ENCODE results near the gene LBHD2.
A peak's percentile ranks its signal among the peaks of the same experiment; 100 is the strongest.

The LBHD2 gene

GRCh38 chr14:103135333-103136260, 51.6 kb downstream of the LBHD2 start:
- no peaks in the 10 kb centered on the region for H3K79me2 ChIP-seq (ENCODE audit: control insufficient read depth, insufficient read depth, low read length)
- no peak overlapping the region for H3K9ac ChIP-seq (ENCODE audit: low read length)
- H3K27me3 ChIP-seq (ENCODE audit: insufficient read depth, low read length, poor library complexity), result no peaks in the 10 kb centered on the region
- H3K4me1 ChIP-seq (ENCODE audit: control insufficient read depth, low read depth, low read length), result no peaks in the 10 kb centered on the region
- H3K4ac ChIP-seq (ENCODE audit: low read depth, low read length), result no peak overlapping the region
- no peak overlapping the region for H3K4me3 ChIP-seq (ENCODE audit: low read length)
- H4K8ac ChIP-seq (ENCODE audit: low read depth, low read length), result no peak overlapping the region
- no peak overlapping the region for H3K56ac ChIP-seq (ENCODE audit: low read length)
- no peak overlapping the region for H2BK15ac ChIP-seq (replicated peaks; ENCODE audit: low read depth)
- no peak for DNase-seq
- H3K27ac ChIP-seq (ENCODE audit: low read depth, low read length), result no peak overlapping the region
- H2BK120ac ChIP-seq (ENCODE audit: low read depth, low read length), result no peak overlapping the region
- peaks cover 8% of the 10 kb centered on the region for H3K36me3 ChIP-seq (ENCODE audit: control insufficient read depth, insufficient read depth, low read length)
- no peak overlapping the region for H3K23ac ChIP-seq (ENCODE audit: low read length)
- WGBS (ENCODE audit: extremely low coverage, insufficient coverage, low lambda C conversion rate), result no CpG with 5 or more reads among the region's 26 CpGs
- no peaks in the 10 kb centered on the region for H3K79me1 ChIP-seq (ENCODE audit: low read length)
- no peak overlapping the region for H3K18ac ChIP-seq (ENCODE audit: low read length)
- H3K4me2 ChIP-seq (ENCODE audit: low read length), result no peak overlapping the region
- no peak overlapping the region for H2BK5ac ChIP-seq (ENCODE audit: low read length)
- H2AK5ac ChIP-seq (ENCODE audit: low read length), result no peak overlapping the region
- H4K5ac ChIP-seq (ENCODE audit: low read length), result no peak overlapping the region

GRCh38 chr14:103136388-103137271, 52.6 kb downstream of the LBHD2 start:
- peak; percentile 84 for DNase-seq
- Histone ChIP-seq H2AK5ac (ENCODE audit: low read length) (no peak overlapping the region), H2BK120ac (ENCODE audit: low read depth, low read length) (no peak overlapping the region)

DNA sequence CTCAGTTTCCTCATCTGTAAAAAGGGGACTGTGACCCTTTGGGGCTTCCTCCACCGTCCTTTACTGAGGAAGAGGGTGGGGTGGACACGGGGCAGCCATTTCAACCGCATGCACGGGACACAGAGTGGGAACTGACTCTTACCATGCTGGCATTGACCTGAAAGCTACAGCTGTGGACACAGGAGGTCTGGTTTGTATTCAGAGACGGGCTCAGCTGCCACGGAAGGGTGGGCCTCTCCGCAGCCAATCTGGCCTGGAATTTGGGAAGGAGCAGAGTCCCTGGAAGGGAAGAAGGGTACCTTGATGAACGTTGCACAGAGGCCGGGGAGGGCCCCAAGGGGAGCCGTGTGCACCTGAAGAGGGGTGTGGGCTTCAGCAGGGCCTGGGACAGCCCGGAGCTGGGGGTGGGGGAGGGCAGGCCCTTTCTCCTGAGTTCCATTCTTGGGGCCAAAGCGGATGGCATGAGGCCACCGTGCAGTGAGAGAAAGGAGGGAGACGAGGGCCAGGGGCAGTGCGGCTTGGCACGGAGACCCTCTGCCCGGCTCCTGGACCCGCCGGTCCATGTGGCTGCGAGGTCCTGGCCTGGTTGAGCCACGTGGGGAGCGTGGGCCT, 53.8 kb downstream of the LBHD2 start:
- H3K4me2 ChIP-seq (ENCODE audit: low read length), result no peak overlapping the region
- no peaks in the 10 kb centered on the region for H3K79me2 ChIP-seq (ENCODE audit: control insufficient read depth, insufficient read depth, low read length)
- peak overlapping the region; percentile 95 for H3K56ac ChIP-seq (ENCODE audit: low read length)
- H2AK5ac ChIP-seq (ENCODE audit: low read length), result no peak overlapping the region
- H3K36me3 ChIP-seq (ENCODE audit: control insufficient read depth, insufficient read depth, low read length), result peaks cover 6% of the 10 kb centered on the region
- H3K9ac ChIP-seq (ENCODE audit: low read length), result peak overlapping the region; percentile 76
- no peak overlapping the region for H2BK120ac ChIP-seq (ENCODE audit: low read depth, low read length)
- H4K5ac ChIP-seq (ENCODE audit: low read length), result no peak overlapping the region
- no peak overlapping the region for H3K4me3 ChIP-seq (ENCODE audit: low read length)
- no peak overlapping the region for H3K27ac ChIP-seq (ENCODE audit: low read depth, low read length)
- H2BK5ac ChIP-seq (ENCODE audit: low read length), result no peak overlapping the region
- H3K27me3 ChIP-seq (ENCODE audit: insufficient read depth, low read length, poor library complexity), result no peaks in the 10 kb centered on the region
- H2BK15ac ChIP-seq (replicated peaks; ENCODE audit: low read depth), result no peak overlapping the region
- WGBS (ENCODE audit: extremely low coverage, insufficient coverage, low lambda C conversion rate), result no CpG with 5 or more reads among the region's 22 CpGs
- H3K79me1 ChIP-seq (ENCODE audit: low read length), result no peaks in the 10 kb centered on the region
- peak overlapping the region; percentile 29 for H3K18ac ChIP-seq (ENCODE audit: low read length)
- H3K4ac ChIP-seq (ENCODE audit: low read depth, low read length), result no peak overlapping the region
- H3K23ac ChIP-seq (ENCODE audit: low read length), result no peak overlapping the region
- H4K8ac ChIP-seq (ENCODE audit: low read depth, low read length), result no peak overlapping the region
- no peaks in the 10 kb centered on the region for H3K4me1 ChIP-seq (ENCODE audit: control insufficient read depth, low read depth, low read length)
- no peak for DNase-seq

More at GRCh38 chr14:103136388-103137271, 52.6 kb downstream of the LBHD2 start:
- Histone ChIP-seq H3K4me2 (ENCODE audit: low read length) (no peak overlapping the region), H3K4ac (ENCODE audit: low read depth, low read length) (no peak overlapping the region), H3K9ac (ENCODE audit: low read length) (no peak overlapping the region), H3K4me1 (ENCODE audit: control insufficient read depth, low read depth, low read length) (no peaks in the 10 kb centered on the region), H3K4me3 (ENCODE audit: low read length) (no peak overlapping the region), H3K23ac (ENCODE audit: low read length) (no peak overlapping the region), H4K8ac (ENCODE audit: low read depth, low read length) (no peak overlapping the region), H3K27me3 (ENCODE audit: insufficient read depth, low read length, poor library complexity) (no peaks in the 10 kb centered on the region), H3K56ac (ENCODE audit: low read length) (peak overlapping the region; percentile 47), H2BK5ac (ENCODE audit: low read length) (no peak overlapping the region), H2BK15ac (replicated peaks; ENCODE audit: low read depth) (no peak overlapping the region), H4K5ac (ENCODE audit: low read length) (no peak overlapping the region), H3K27ac (ENCODE audit: low read depth, low read length) (peak overlapping the region; percentile 29), H3K36me3 (ENCODE audit: control insufficient read depth, insufficient read depth, low read length) (peaks cover 7% of the 10 kb centered on the region), H3K79me2 (ENCODE audit: control insufficient read depth, insufficient read depth, low read length) (no peaks in the 10 kb centered on the region), H3K18ac (ENCODE audit: low read length) (no peak overlapping the region), H3K79me1 (ENCODE audit: low read length) (no peaks in the 10 kb centered on the region)
- no CpG with 5 or more reads among the region's 20 CpGs for WGBS (ENCODE audit: extremely low coverage, insufficient coverage, low lambda C conversion rate)

DNA sequence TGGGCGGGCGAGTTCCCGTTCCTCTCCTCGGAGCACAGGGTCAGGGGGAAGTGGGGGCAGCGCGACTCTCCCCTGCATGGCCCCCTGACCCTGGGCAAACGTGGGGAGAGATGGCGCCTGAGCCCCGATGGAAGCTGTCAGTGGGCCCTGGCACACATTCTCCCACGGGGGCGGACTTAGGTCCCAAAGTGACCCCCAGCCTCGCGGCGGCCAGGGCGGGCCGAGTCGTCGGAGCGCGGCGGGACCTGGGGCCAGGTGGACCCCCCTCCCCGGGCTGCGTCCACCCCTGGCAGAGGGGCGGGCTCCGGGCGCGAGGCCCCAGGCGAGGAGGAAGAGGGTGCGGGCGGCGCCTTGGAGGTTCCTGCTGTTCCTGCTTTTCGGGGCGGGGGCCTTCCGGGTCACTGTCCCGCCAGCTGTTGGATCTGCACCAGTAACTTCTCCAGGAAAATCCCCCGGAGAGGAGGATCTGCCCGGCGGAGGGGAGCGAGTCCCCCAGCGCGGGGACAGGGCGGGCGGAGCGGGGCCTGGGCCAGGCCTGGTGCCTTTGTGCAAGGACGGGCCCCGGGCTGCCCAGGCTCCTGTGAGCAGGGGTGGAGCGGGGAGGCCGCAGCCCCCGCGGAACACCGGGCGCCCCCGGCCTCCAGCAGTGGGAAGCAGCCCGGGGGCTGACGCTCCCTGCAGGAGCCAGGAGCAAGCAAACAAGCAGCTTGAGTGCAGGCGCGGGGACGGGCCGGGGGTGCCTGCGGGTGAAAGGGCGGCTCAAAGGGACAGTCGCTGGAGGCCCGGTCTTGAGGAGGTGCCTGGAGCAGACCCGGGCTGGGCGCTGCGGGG, 54.5 kb downstream of the LBHD2 start:
- H4K8ac ChIP-seq (ENCODE audit: low read depth, low read length), result peak overlapping the region; percentile 66
- H3K56ac ChIP-seq (ENCODE audit: low read length), result peak overlapping the region; percentile 95
- no peak overlapping the region for H3K23ac ChIP-seq (ENCODE audit: low read length)
- H3K4me3 ChIP-seq (ENCODE audit: low read length), result peak overlapping the region; percentile 35
- H2AK5ac ChIP-seq (ENCODE audit: low read length), result no peak overlapping the region
- H2BK15ac ChIP-seq (replicated peaks; ENCODE audit: low read depth), result no peak overlapping the region
- no CpG with 5 or more reads among the region's 66 CpGs for WGBS (ENCODE audit: extremely low coverage, insufficient coverage, low lambda C conversion rate)
- H3K27ac ChIP-seq (ENCODE audit: low read depth, low read length), result no peak overlapping the region
- H3K4me2 ChIP-seq (ENCODE audit: low read length), result peak overlapping the region; percentile 39
- H2BK5ac ChIP-seq (ENCODE audit: low read length), result no peak overlapping the region
- H3K79me1 ChIP-seq (ENCODE audit: low read length), result no peaks in the 10 kb centered on the region
- peak; percentile 63 for DNase-seq
- peak overlapping the region; percentile 8 for H3K4ac ChIP-seq (ENCODE audit: low read depth, low read length)
- H2BK120ac ChIP-seq (ENCODE audit: low read depth, low read length), result no peak overlapping the region
- peak overlapping the region; percentile 76 for H3K9ac ChIP-seq (ENCODE audit: low read length)
- no peaks in the 10 kb centered on the region for H3K27me3 ChIP-seq (ENCODE audit: insufficient read depth, low read length, poor library complexity)
- peaks cover 3% of the 10 kb centered on the region for H3K36me3 ChIP-seq (ENCODE audit: control insufficient read depth, insufficient read depth, low read length)
- H3K4me1 ChIP-seq (ENCODE audit: control insufficient read depth, low read depth, low read length), result no peaks in the 10 kb centered on the region
- peak overlapping the region; percentile 29 for H3K18ac ChIP-seq (ENCODE audit: low read length)
- no peaks in the 10 kb centered on the region for H3K79me2 ChIP-seq (ENCODE audit: control insufficient read depth, insufficient read depth, low read length)
- no peak overlapping the region for H4K5ac ChIP-seq (ENCODE audit: low read length)

Measured in mesendoderm (in vitro differentiated cells).